ENCODE results near the gene ARID3A.

The ARID3A gene

DNA sequence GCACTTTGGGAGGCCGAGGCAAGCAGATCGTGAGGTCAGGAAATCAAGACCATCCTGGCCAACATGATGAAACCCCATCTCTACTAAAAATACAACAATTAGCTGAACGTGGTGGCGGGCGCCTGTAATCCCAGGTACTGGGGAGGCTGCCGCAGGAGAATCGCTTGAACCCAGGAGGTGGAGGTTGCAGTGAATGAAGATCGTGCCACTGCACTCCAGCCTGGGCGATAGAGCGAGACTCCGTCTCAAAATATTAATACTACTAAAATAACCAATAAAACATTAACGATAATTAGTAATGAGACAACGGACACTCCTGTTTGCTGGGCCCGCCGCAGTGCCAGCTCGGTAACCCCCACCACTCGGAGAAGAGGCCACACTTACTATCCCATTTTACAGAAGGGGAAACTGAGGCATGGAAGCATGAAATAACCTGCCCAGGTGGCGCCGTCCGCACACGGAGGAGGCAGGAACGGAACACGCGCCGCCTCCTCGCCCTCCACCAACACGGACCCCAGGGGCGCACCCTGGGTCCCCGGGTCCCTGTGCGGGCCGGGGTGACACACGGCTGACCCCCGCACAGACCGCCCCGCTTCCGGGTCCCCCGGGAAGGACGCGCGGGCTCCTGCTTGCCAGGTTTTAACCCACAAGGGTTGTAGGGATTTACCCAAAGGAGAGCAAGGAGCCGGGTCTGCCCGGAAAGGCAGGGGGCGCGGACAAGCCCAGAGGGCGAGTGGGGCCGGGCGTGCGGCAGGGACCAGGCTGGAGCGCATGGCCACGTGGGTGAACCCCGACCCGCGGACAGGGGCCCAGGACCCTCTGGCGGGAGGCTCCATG, 14.4 kb upstream of the ARID3A start:
- DNase-seq (ENCODE audit: low read depth, low spot score) = no peak

DNA sequence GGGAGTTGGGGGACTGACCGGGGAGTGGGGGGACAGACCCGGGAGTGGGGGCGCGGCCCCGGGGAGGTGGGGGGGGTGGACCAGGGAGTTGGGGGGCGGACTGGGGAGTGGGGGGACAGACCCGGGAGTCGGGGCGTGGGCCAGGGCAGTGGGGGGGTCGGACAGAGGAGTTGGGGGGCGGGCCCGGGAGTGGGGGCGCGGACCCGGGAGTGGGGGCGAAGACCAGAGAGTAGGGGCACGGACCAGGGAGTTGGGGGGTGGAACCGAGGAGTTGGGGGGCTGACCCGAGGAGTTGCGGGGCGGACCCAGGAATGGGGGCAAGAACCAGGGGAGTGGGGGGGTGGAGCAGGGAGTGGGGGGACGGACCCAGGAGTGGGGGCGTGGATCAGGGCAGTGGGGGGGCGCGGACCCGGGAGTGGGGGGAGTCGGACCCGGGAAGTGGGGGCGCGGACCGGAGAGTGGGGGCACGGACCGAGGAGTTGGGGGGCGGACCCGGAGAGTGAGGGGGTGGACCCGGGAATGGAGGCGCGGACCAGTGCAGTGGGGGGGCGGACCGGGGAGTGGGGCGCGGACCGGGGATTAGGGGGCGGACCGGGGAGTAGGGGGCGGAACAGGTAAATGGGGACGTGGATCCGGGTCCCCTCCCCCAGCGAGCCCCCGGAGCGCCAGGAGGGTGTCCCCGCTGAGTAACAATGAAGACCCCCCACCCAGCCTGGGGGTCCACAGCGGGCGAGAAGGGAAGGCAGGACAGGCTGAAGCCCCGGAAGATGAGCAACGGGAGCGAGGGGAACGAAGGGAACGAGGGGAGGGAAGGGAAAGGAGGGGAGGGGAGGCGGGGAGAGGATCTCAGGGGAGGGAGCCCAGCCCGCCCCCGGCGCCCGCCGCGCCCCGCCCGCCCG, 13.4 kb upstream of the ARID3A start:
- no peak for DNase-seq (ENCODE audit: low read depth, low spot score)

DNA sequence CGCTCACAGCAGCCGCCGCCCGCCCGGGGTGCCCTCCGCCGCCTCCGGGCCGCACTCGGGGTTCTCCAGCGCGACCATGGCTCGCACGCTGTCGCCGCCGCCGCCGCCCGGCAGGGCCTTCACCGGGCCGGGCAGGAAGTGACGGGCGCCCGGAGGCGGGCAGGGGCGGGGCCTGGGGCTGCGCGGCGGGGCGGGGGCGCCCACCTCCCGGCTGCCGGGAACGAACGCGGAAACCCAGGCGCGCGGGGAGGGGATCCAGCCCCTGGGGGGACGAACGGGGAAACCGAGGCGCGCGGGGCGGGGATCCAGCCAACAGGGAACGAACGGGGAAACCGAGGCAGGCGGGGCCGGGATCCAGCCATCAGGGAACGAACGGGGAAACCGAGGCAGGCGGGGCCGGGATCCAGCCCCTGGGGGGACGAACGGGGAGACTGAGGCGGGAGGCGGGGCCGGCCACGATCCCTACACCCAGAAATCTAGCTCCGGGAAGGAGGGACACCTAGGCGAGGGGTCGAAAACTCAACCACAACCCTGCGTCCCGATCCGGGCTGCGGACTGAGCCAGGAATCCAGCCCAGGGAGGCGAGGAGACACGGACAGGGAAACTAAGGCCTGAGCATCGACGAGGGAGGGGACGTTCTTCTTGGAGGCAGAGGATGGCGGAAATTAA, 12.6 kb upstream of the ARID3A start, which contains the start of gene R3HDM4:
R3HDM4 (minus strand) TSS at position 140 of the 669 bp plus-strand sequence; CDS start at position 78, 62 bp downstream.
- DNase-seq (ENCODE audit: low read depth, low spot score) = peak; percentile 83

DNA sequence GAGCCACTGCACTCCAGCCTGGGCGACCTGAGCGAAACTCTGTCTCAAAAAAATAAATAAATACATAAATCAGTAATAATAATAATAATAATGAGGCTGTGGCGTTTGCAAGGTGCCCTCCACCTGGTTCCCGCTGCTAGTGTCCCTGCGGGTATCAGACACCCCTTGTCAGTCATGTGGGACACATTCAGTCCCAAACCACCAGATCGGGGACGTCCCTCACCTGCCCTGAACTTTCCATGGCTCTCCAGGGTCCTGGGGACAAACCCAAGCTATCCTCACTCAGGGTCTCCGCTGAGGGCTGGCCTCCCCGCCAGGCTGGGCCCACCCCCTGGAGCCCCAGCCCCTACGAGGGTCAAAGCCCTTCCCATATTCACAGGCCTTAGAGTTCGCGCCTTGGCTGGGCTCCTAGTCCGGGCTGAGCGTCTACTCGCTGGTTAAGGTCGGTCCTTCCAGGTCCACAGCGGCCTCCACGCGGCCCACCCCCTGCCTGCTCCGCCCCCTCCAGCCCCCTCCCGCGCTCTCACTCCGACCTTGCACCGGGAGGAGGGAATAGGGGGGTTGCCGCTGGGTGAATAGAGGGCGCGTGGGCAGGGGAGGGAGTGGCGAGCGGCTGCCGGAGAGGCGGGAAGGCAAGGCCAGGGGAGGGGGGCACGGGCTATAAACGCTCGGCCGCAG, 9.1 kb upstream of the ARID3A start:
- DNase-seq (ENCODE audit: low read depth, low spot score) = no peak

DNA sequence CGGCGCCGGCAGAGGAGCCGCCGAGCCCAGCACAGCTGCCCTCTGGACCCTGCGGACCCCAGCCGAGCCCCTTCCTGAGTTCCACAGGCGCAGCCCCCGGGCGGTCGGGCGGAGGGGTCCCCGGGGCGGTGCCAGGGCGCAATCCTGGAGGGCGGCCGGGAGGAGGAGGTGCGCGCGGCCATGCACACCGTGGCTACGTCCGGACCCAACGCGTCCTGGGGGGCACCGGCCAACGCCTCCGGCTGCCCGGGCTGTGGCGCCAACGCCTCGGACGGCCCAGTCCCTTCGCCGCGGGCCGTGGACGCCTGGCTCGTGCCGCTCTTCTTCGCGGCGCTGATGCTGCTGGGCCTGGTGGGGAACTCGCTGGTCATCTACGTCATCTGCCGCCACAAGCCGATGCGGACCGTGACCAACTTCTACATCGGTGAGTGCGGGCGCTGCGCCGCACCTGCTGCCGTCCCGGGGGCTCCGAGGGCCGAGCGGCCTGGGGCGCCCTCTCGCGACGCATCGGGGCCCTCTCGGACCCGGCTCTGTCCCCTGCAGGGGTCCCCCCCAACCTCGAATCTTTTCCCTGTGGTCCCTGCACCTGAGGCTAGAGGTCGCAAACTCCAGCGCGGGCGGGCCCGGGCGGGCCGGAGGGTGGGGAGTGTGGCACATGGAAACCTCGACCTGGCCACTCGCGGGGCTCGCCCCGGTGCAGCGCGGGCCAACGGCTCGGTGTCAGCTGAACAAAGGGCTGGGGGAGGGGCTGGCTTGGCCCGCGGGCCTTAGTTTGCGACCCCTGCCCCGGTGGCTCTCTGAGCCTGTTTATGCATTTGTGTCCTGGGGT, 8.3 kb upstream of the ARID3A start, which contains the start of gene KISS1R:
KISS1R (plus strand) TSS at position 11 of the 829 bp plus-strand sequence; CDS start at position 181, 170 bp downstream.
- DNase-seq (ENCODE audit: low read depth, low spot score) = peak; percentile 46

DNA sequence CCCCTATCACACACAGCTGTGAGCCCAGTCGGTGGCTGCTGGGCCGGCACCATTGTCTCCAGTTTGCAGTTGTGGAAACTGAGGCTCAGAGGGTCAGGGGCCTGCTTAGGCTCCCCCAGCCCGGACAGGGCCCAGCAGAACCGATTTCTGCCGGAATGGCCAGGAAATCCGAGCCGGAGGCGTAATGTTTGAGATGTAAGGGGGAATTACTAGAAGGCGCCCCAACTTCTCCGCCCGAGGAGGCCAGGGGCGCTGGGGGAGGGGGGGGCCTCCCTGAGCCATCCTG, 7.7 kb upstream of the ARID3A start:
- DNase-seq (ENCODE audit: low read depth, low spot score) = no peak

DNA sequence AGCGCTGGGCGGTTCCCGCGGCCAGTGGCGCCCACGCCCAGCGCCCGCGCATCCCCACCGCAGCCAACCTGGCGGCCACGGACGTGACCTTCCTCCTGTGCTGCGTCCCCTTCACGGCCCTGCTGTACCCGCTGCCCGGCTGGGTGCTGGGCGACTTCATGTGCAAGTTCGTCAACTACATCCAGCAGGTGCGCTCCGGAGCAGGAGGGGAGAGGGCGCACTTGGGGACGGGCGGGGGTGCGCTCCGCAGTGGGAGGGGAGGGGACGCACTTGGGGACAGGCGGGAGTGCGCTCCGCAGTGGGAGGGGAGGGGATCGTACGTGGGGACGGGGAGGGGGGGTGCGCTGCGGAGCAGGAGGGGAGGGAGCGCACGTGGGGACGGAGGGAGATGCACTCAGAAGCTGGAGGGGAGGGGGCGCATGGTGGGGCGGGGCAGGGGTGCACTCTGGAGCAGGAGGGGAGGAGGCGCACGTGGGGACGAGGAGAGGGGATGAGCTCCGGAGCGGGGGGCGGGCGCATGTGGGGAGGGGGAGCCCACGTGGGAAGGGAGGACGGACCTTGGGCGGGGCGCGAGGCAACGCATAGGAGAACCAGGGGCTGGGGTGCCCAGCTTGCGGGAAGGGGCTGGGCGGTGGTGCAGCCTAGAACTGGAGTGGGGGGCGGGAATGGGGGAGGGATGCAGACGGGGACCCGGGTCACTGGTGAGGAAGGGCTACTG, 7.2 kb upstream of the ARID3A start:
- no peak for DNase-seq (ENCODE audit: low read depth, low spot score)

DNA sequence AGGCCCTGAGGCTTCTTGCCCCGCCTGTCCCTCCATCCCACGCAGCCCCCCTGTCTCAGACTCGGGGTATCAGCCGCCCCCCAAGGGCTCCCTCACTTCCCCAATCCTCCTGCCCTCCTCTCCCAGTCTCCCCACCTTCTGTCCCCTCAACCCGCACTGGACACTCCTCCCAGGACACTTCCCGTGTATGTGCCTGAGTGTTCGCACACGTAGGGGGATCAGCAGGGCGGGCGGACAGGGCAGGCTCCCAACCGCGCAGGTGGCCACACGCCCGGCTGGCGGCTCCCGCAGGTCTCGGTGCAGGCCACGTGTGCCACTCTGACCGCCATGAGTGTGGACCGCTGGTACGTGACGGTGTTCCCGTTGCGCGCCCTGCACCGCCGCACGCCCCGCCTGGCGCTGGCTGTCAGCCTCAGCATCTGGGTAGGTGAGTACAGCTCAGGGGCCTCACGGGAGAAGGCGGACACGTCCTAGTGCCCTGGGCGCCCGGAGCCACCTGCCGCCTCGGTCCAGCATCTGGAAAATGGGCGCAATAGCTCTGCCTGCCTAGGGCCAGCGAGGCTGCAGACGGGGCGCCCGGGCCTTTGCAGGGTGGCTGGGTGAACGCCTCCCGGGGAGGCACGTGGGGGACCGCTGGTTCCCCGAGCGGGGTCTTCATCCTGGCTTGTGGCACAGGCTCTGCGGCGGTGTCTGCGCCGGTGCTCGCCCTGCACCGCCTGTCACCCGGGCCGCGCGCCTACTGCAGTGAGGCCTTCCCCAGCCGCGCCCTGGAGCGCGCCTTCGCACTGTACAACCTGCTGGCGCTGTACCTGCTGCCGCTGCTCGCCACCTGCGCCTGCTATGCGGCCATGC, 6.4 kb upstream of the ARID3A start:
- no peak for DNase-seq (ENCODE audit: low read depth, low spot score)

DNA sequence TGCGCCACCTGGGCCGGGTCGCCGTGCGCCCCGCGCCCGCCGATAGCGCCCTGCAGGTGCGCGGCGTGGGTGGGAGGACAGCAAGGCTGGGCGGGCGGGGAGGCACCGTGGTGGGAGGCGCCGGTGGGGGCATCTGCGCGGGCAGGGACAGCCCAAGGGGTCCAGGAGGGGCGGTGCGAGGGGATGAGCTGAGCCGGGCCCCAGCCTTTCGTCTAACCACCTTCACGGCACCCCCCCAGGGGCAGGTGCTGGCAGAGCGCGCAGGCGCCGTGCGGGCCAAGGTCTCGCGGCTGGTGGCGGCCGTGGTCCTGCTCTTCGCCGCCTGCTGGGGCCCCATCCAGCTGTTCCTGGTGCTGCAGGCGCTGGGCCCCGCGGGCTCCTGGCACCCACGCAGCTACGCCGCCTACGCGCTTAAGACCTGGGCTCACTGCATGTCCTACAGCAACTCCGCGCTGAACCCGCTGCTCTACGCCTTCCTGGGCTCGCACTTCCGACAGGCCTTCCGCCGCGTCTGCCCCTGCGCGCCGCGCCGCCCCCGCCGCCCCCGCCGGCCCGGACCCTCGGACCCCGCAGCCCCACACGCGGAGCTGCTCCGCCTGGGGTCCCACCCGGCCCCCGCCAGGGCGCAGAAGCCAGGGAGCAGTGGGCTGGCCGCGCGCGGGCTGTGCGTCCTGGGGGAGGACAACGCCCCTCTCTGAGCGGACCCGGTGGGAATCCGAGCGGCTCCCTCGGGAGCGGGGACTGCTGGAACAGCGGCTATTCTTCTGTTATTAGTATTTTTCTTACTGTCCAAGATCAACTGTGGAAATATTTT, 5.6 kb upstream of the ARID3A start:
- DNase-seq (ENCODE audit: low read depth, low spot score) = no peak

DNA sequence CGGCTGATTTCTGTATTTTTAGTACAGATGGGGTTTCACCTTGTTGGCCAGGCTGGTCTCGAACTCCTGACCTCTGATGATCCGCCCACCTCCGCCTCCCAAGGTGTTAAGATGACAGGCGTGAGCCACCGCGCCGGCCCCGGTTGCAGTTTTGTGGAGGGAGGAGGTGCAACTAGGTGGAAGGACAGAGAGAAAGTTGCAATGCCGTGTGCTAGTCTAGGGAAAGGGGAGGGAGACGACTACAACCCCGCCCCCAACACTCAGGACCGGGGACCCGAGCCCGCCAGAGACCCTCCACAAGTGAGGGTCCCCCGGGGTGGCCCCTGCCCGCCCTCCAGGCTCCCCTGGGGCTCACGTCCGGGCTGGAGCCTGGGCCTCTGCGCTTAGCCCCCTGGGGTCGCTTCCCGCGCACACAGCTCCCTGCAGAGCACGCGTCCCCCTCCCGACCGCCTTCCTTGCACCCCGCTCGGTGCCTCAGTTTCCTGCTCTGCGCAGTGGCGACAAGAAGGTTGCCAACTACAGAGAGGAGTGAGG, 1.2 kb upstream of the ARID3A start:
- no peak for DNase-seq (ENCODE audit: low read depth, low spot score)

DNA sequence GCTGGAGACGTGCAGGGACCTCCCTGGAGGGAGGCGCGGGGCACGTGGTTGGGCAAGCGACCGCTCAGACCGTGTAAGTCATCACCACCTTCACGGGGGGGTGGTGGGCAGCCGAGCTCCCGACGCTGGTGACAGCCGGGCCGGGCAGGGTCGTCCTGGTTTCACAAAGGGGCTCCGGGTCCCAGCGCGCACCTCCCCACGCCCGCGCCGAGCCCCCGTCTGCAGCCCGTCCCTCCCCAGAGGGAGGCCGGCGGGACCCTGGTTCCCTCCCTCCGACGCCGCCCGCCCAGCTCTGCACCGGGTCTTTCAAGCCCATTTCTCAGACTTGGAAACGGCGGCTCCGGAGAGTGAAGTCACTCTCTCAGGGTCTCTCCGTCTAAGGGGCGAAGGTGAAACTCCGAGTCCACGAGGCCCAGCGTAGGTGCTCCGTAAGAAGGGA, 729 bp upstream of the ARID3A start:
- DNase-seq (ENCODE audit: low read depth, low spot score) = peak; percentile 51

DNA sequence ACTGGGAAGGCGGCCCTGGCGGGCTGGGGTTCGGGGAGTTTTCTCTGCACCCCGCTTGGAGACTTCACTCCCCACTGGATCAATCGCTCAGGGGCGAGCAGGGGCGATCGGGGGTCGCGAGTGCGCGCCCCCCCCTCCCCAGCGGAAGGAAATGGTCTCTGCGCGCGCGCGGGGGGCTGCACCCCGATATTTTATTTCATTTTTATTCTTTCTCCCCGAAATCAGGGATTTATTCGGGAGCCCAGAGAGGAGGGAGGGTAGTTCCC, 421 bp downstream of the ARID3A start:
- DNase-seq (ENCODE audit: low read depth, low spot score) = no peak

DNA sequence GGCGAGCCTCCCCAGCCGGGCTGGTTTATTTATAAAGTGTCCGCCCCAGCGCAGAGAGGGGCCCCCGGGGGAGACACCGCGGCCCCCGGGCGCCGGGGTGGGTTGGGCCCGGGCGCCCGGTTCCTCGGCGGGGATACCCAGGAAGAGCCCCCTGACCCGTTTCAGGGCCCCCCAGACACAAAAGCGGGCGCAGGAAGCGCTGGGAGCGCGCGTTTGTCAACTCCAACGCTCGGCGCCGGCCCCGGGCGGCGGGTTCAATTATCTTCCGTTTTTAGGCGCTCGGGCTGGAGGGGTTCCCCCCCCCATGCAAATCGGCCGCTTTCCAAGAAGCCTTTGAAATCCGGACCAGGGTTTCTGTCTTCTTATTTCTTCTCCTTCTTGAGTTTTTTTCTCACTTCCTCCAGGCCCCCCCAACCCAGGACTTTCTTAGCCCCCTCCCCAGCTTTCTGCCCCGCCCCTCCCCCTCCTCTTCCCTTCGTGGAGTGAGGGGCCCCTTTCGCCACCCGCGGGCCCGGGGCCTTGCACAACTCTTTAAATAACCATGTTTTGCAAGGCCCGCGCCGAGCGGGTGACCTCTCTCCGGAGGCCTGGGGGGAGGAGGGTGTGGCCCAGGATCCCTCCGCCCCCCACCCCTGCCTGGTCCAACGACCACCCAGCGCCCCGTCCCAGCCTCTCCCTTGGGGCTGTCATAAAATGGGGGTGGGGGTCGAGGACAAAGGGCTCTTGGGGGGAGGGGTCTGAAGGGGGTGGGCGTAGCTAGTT, 935 bp downstream of the ARID3A start:
- DNase-seq (ENCODE audit: low read depth, low spot score) = peak; percentile 59

DNA sequence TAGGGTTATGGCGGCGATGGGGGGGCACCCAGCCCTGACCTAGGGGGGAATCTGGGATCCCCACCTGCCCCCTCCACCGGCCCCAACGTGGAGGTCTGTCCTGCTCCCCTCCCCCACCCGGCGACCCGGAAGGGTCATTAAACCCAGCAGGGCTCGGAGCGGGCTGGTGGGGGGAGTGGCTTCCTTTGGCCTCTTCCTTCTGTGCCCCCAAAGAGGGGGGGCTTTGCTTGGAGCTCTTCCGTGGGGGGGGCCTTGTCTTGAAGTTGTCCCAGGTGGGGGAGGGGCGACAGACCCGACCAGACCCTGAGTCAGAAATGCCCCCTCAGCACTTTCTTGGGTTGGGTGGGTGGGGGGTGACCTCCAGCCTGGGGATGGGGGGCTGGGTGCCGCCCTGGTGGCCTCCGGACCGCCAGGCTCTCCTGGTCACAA, 1.5 kb downstream of the ARID3A start:
- no peak for DNase-seq (ENCODE audit: low read depth, low spot score)

DNA sequence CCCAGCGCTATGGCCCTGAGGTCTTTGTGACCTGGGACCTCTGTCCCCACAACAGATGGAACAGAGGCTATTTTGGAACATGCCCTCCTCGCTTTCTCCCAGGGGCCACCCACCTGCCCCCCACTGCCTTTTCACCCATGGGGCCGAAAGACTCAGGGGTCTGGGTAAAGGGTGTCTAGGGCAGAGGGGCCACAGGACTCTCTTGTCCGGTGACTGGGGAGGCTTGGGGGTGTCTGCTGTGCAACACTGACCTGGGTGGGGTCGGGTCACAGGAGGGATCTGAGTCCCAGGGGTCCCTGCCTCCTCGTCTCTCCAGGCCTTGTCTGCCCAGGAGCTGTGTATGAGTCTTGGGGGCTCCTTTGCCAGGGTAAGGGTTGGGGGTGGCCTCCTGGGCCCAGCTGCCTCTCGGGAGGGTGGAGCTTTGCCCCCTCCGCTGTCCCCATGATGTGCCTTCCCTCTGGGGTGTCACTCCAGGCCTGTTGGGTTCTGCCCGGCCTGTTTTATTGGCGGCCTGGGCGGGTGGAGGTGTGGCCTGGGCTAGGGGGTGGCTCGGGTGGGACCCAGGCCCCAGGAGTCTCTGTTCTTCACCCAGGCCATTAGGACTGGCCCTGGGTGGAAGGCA, 2.1 kb downstream of the ARID3A start:
- DNase-seq (ENCODE audit: low read depth, low spot score) = no peak

DNA sequence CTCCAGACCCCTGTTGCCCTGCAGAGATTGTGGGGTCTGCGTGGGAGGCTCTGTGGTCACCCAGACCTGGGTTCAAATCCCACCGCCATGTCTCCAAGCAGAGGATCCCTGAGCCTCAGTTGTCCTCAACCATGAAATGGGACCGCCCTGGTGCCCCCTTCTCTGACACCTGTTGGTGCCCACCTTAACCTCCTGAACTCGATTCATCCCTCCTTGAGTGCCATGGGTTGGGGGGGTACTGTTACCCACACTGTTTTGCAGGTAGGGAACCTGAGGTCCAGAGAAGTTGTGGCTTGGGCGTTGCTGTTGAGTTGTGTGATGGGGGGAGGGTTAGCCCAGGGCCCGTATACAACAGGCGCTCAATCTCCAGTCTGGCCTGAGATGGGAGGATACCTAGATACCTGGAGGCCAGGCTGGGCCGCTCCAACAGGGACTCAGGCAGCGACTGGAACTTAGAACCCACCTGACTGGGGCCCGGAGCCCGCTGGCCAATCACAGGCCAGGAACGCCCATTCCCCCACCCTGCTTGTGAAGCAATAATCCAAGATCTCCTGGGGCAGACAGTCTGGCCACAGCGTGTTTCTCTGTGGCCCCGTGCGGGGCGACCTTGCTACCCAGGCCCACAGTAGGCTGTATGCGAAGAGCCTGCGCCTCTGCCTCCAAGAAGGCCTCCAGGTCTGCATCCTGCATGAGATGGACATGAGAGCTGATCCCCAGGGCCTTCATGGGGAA, 2.8 kb downstream of the ARID3A start:
- DNase-seq (ENCODE audit: low read depth, low spot score) = no peak
